Endothelial cell of umbilical vein (primary cell): ENCODE measurements around the gene FYCO1. TPM values are rescaled to one million over a fixed set of nuclear protein-coding genes. Genes with fewer than 3 reads are reported as not detected.
"Not testable (repeated sequence)": the region's sequence is repeated elsewhere in the genome, so short reads cannot be mapped to it uniquely, and the experiment has no call there.

Experiments used
- BruUV-seq: library from RNA; stranded (reverse); fragments of 400-500 nt; replicated peaks from 2 replicates; lab custom pipeline; 2021; lab: Mats Ljungman, UMichigan
- CTCF ChIA-PET: fragments of 300-600, 350-600 bp; sonication (Branson Sonifier 250); formaldehyde crosslinking; loops from one replicate; lab custom pipeline; 2021; ENCODE audit warnings: antibody characterized with exemption, inconsistent platforms; lab: Charles Lee
- POLR2A ChIA-PET: fragments of 300-600, 350-600 bp; sonication (Branson Sonifier 250); formaldehyde crosslinking; loops from one replicate; lab custom pipeline; 2021; ENCODE audit warnings: antibody characterized with exemption, inconsistent platforms; lab: Charles Lee
- DNase-seq: peaks from one replicate; pipeline ENCODE4 v3.0.0-alpha.2; 2011; ENCODE audit warnings: low read depth, low spot score
- FAIRE-seq: peaks from 2 replicates; lab custom pipeline; 2011; peaks lifted over from hg19 to GRCh38; lab: Jason Lieb, UNC
- H2AFZ ChIP-seq: 2 replicates; pipeline ENCODE4 v1.6.0; 2012; ENCODE audit warnings: low read depth, low read length, control low read depth, inconsistent platforms
- H3K27ac ChIP-seq: 2 replicates; pipeline ENCODE4 v1.5.1; 2011; ENCODE audit warnings: low read depth, mild to moderate bottlenecking, control low read depth, low read length, moderate library complexity; ENCODE audit not compliant: insufficient read depth
- H3K27me3 ChIP-seq, 2 experiments: 2 replicates each; pipeline versions ENCODE4 v1.6.0 to v1.6.1; 2011; ENCODE audit warnings: low read length in 2 of 2, mixed read lengths in 1 of 2; ENCODE audit not compliant: control insufficient read depth in 2 of 2, insufficient read depth in 2 of 2
- H3K36me3 ChIP-seq, 2 experiments: 2 replicates in 1 of 2; 3 replicates in 1 of 2; pipeline ENCODE4 v1.5.1; 2011; ENCODE audit warnings: low read length in 2 of 2, mild to moderate bottlenecking in 1 of 2, moderate library complexity in 1 of 2; ENCODE audit not compliant: control insufficient read depth in 2 of 2, insufficient read depth in 2 of 2; ENCODE audit errors: extremely low read depth in 1 of 2
- H3K4me1 ChIP-seq: 3 replicates; pipeline ENCODE4 v1.5.1; 2011; ENCODE audit warnings: mild to moderate bottlenecking, low read length; ENCODE audit not compliant: control insufficient read depth, insufficient read depth; ENCODE audit errors: extremely low read depth
- H3K4me2 ChIP-seq: 2 replicates; pipeline ENCODE4 v1.6.1; 2011; ENCODE audit warnings: low read length, control low read depth, mixed read lengths; ENCODE audit not compliant: insufficient read depth
- H3K4me3 ChIP-seq, 3 experiments: fragments of 200-600 bp in 1 of 3; sonication (generic), shearing (Covaris generic) in 1 of 3; replicated peaks in 1 of 3; 2 replicates each; pipeline ENCODE4 v1.5.1; 2011 to 2016; ENCODE audit warnings: control low read depth in 3 of 3, low read length in 3 of 3, mild to moderate bottlenecking in 2 of 3, inconsistent platforms in 1 of 3, low read depth in 1 of 3, moderate library complexity in 1 of 3; ENCODE audit not compliant: insufficient read depth in 1 of 3
- H3K79me2 ChIP-seq: 2 replicates; pipeline ENCODE4 v1.6.0; 2012; ENCODE audit warnings: low read length, inconsistent platforms; ENCODE audit not compliant: control insufficient read depth, insufficient read depth
- H3K9ac ChIP-seq: replicated peaks from 2 replicates; pipeline ENCODE3; 2011; ENCODE audit warnings: low read length, control low read depth; ENCODE audit not compliant: insufficient read depth; ENCODE audit errors: extremely low read depth
- H3K9me1 ChIP-seq: replicated peaks from 3 replicates; pipeline ENCODE4 v1.6.0; 2011; ENCODE audit warnings: mild to moderate bottlenecking, low read length; ENCODE audit not compliant: control insufficient read depth, insufficient read depth; ENCODE audit errors: extremely low read depth
- H3K9me3 ChIP-seq: replicated peaks from 2 replicates; pipeline ENCODE4 v1.5.1; 2012; ENCODE audit warnings: low read length, inconsistent platforms; ENCODE audit not compliant: control insufficient read depth, insufficient read depth
- H4K20me1 ChIP-seq: replicated peaks from 2 replicates; pipeline ENCODE3; 2011; ENCODE audit warnings: mild to moderate bottlenecking, low read length; ENCODE audit not compliant: control insufficient read depth, insufficient read depth; ENCODE audit errors: extremely low read depth
- CTCF ChIP-seq, 2 donors: IDR thresholded peaks; 1 replicate in 1 of 2; 2 replicates in 1 of 2; pipeline ENCODE4 v1.5.1; 2011; ENCODE audit warnings: low read length in 2 of 2, mild to moderate bottlenecking in 2 of 2, moderate library complexity in 2 of 2, control low read depth in 1 of 2, inconsistent platforms in 1 of 2, low read depth in 1 of 2; ENCODE audit not compliant: insufficient read depth in 1 of 2; ENCODE audit errors: extremely low read depth in 1 of 2
- EZH2 ChIP-seq: IDR thresholded peaks from 2 replicates; pipeline ENCODE4 v1.6.1; 2012; ENCODE audit warnings: borderline replicate concordance, low read depth, mild to moderate bottlenecking, moderate library complexity, low read length, inconsistent platforms; ENCODE audit not compliant: severe bottlenecking
- FOS ChIP-seq: IDR thresholded peaks from 2 replicates; pipeline ENCODE4 v1.6.1; 2011; ENCODE audit warnings: mild to moderate bottlenecking, low read length, moderate library complexity, borderline replicate concordance; ENCODE audit not compliant: insufficient read depth
- GATA2 ChIP-seq: IDR thresholded peaks from 2 replicates; pipeline ENCODE4 v1.7.0; 2011; ENCODE audit warnings: low read depth, mild to moderate bottlenecking, moderate library complexity, mixed read lengths, low read length; ENCODE audit not compliant: insufficient read length, insufficient read depth
- JUN ChIP-seq: IDR thresholded peaks from 2 replicates; pipeline ENCODE4 v1.6.1; 2011; ENCODE audit warnings: borderline replicate concordance, low read depth; ENCODE audit not compliant: insufficient read length, insufficient read depth
- MAX ChIP-seq: IDR thresholded peaks from 2 replicates; pipeline ENCODE4 v1.6.1; 2011; ENCODE audit not compliant: insufficient read depth, insufficient read length
- MYC ChIP-seq: IDR thresholded peaks from one replicate; pipeline ENCODE4 v1.6.1; 2011; ENCODE audit warnings: mild to moderate bottlenecking, low read depth, low read length
- POLR2A ChIP-seq: IDR thresholded peaks from 2 replicates; pipeline ENCODE4 v1.6.1; 2012; ENCODE audit warnings: low read depth, mild to moderate bottlenecking, control low read depth, low read length
- POLR2AphosphoS5 ChIP-seq: IDR thresholded peaks from 2 replicates; pipeline ENCODE4 v1.6.1; 2012; ENCODE audit warnings: low read depth, mild to moderate bottlenecking, control low read depth, low read length, moderate library complexity; ENCODE audit not compliant: insufficient read depth
- dilution Hi-C: fragments of 300-500 bp; cut with MboI; formaldehyde crosslinking; loops from one replicate; pipeline ENCODE4 v1.15.0; 2019; ENCODE audit warnings: low sequenced_read_pairs; ENCODE audit not compliant: extremely low pct_ligation_motif_present
- intact Hi-C: fragments of 100-400 bp; cut with micrococcal nuclease; formaldehyde crosslinking; loops from one replicate; pipeline ENCODE4 v1.10.0; 2022
- polyA plus RNA-seq, 4 experiments: library from polyadenylated mRNA; depleted of rRNA in 3 of 4; stranded (reverse) in 3 of 4; unstranded in 1 of 4; fragments of >200 nt; gene quantifications; 2 replicates each; pipeline versions ENCODE4 v1.2.1 to v1.2.3, GENCODE V29; 2011 to 2012; ENCODE audit warnings: missing spikeins in 1 of 4
- total RNA-seq: library from RNA; stranded (reverse); gene quantifications from 2 replicates; pipeline ENCODE4 v1.2.3, GENCODE V29; 2021

The FYCO1 gene
- total and polyA plus RNA-seq, 2 donors (not counting 3 experiments of a cell fraction or from before 2014, with no cell fraction given), result 13.9 to 20.8 TPM

GRCh38 chr3:46001178-46001577, 5.6 kb upstream of the FYCO1 start:
- ChIA-PET POLR2A (no interaction called here), CTCF (no interaction called here)
- H3K4me2 ChIP-seq, result no peak overlapping the region
- DNase-seq, result no peak
- no peaks in the 10 kb centered on the region for H3K4me1 ChIP-seq
- no peaks in the 10 kb centered on the region for H3K9me1 ChIP-seq
- no TSS peak for BruUV-seq
- H3K27me3 ChIP-seq, result peaks cover 2 to 6% of the 10 kb centered on the region in 2 experiments
- no peak overlapping the region for H3K27ac ChIP-seq
- H3K9me3 ChIP-seq, result no peaks in the 10 kb centered on the region
- H4K20me1 ChIP-seq, result no peaks in the 10 kb centered on the region
- no peaks in the 10 kb centered on the region for H3K79me2 ChIP-seq
- no peak overlapping the region for H2AFZ ChIP-seq
- no peak overlapping the region for H3K9ac ChIP-seq
- TF ChIP-seq MYC, result no peak
- dilution Hi-C loops, result no loop called here
- H3K4me3 ChIP-seq, result no peak overlapping the region
- intact Hi-C loops, result no loop called here
- FAIRE-seq, result no peak
- no peaks in the 10 kb centered on the region for H3K36me3 ChIP-seq

GRCh38 chr3:45997942-45998341, 2.3 kb upstream of the FYCO1 start:
- Histone ChIP-seq H3K9me1 (no peaks in the 10 kb centered on the region), H3K9me3 (no peaks in the 10 kb centered on the region), H3K4me2 (no peak overlapping the region), H3K4me1 (peaks cover 7% of the 10 kb centered on the region), H3K9ac (no peak overlapping the region), H4K20me1 (no peaks in the 10 kb centered on the region), H3K27me3 (peaks cover 2 to 4% of the 10 kb centered on the region in 2 experiments), H3K79me2 (peaks cover 19% of the 10 kb centered on the region), H3K36me3 (no peaks in the 10 kb centered on the region), H3K27ac (no peak overlapping the region), H3K4me3 (no peak overlapping the region), H2AFZ (no peak overlapping the region)
- intact Hi-C loops (loop anchor here (5.0 kb wide), 1 partner anchor 414 kb away; no protein-coding TSS in a partner anchor), dilution Hi-C loops (no loop called here)
- POLR2A ChIA-PET, result no interaction called here
- CTCF ChIA-PET, result no interaction called here
- no TSS peak for BruUV-seq
- TF ChIP-seq FOS, result no peak
- no peak for TF ChIP-seq MYC
- TF ChIP-seq POLR2A, result no peak
- no peak for TF ChIP-seq JUN
- TF ChIP-seq EZH2, result no peak
- no peak for TF ChIP-seq CTCF (IDR thresholded peaks at IDR 0.05; ENCODE audit: extremely low read depth in 1 of 2, insufficient read depth in 1 of 2, low read depth in 1 of 2, low read length in 2 of 2)
- no peak for TF ChIP-seq POLR2AphosphoS5
- no peak for TF ChIP-seq GATA2
- TF ChIP-seq MAX, result no peak
- no peak for FAIRE-seq
- DNase-seq, result no peak

GRCh38 chr3:45997499-45997898, 1.9 kb upstream of the FYCO1 start:
- H3K4me3 ChIP-seq, H3K9me1 ChIP-seq, H3K9me3 ChIP-seq, POLR2A ChIA-PET, BruUV-seq, H3K27ac ChIP-seq, H3K27me3 ChIP-seq, H2AFZ ChIP-seq, H4K20me1 ChIP-seq, H3K4me2 ChIP-seq, DNase-seq, H3K4me1 ChIP-seq, dilution Hi-C loops, H3K9ac ChIP-seq, H3K36me3 ChIP-seq, FAIRE-seq: not testable (repeated sequence)
- CTCF ChIA-PET, result interaction anchor here (2.2 kb wide), 1 partner anchor 81 kb away, joined by 8 read pairs; no protein-coding TSS in a partner anchor
- peaks cover 19% of the 10 kb centered on the region for H3K79me2 ChIP-seq
- intact Hi-C loops, result loop anchor here (5.0 kb wide), 1 partner anchor 415 kb away; no protein-coding TSS in a partner anchor
